Measurements from ENCODE around the gene ASPG. TPM values are rescaled to one million over a fixed set of nuclear protein-coding genes. Genes with fewer than 3 reads are reported as not detected.
A peak's percentile ranks its signal among the peaks of the same experiment; 100 is the strongest.

Gene ASPG
- total RNA-seq, 1 experiment from 2014 or later: not detected

DNA sequence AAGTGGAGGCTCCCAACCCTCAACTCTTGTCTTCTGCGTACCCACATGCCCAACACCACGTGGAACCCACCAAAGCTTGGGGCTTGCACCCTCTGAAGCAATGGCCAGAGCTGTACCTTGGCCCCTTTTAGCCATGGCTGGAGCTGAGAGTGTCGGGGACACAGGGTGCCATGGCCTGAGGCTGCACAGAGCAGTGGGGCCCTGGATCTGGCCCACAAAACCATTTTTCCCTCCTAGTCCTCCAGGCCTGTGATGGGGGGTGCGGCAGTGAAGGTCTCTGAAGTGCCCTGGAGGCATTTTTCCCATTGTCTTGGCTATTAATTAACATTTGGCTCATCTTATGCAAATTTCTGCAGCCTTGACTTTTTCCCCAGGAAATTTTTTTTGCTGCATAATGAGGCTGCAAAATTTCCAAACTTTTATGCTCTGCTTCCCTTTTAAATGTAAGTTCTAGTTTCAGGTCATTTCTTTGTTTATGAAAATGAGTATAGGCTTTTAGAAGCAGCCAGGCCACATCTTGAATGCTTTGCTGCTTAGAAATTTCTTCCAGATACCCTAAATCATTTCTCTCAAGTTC, 18.7 kb upstream of the ASPG start:
- H4K20me1 ChIP-seq (ENCODE audit: insufficient read depth, low read depth, low read length): no peaks in the 10 kb centered on the region
- no peak overlapping the region for H3K4me2 ChIP-seq (ENCODE audit: low read depth, low read length, poor library complexity, severe bottlenecking)
- H3K27ac ChIP-seq (ENCODE audit: low read length): no peak overlapping the region
- H3K36me3 ChIP-seq (ENCODE audit: insufficient read depth, low read length): no peaks in the 10 kb centered on the region
- no peak overlapping the region for H3K4me3 ChIP-seq (ENCODE audit: low read length)
- H2AFZ ChIP-seq (ENCODE audit: low read length): no peak overlapping the region
- H3K9me2 ChIP-seq (replicated peaks; ENCODE audit: insufficient read depth, low read length): no peaks in the 10 kb centered on the region
- no peaks in the 10 kb centered on the region; the same call in 1 of the 2 replicates for H3K9me3 ChIP-seq (ENCODE audit: low read length)
- DNase-seq: no peak
- H3K27me3 ChIP-seq (ENCODE audit: low read length): peaks cover 8% of the 10 kb centered on the region
- H3K79me2 ChIP-seq (ENCODE audit: low read length): no peaks in the 10 kb centered on the region
- H3K4me1 ChIP-seq (ENCODE audit: low read length): peaks cover 4% of the 10 kb centered on the region; the same call in 1 of the 2 replicates
- no peak overlapping the region for H3K9ac ChIP-seq (ENCODE audit: low read length)

DNA sequence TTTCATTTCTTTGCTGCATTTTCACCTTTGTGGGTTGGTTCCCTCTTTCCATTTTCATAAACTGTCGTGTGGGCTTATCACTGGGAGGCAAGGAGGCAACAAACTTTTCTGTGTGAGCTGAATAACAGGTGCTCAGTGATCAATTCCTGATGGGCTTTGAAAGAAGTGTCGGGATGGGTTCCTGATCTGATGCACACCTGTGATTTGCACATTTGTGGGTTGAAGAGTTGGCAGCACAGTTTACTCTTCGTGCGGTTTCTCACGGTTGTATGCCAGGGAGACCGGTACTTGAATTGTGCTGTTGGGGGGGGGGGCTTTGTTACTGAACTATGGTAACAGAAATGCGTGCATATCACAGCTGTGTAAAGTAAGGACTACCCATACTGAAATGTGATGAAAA, 16.0 kb upstream of the ASPG start:
- Histone ChIP-seq H3K9me3 (ENCODE audit: low read length) (peaks cover 11% of the 10 kb centered on the region), H3K9me2 (replicated peaks; ENCODE audit: insufficient read depth, low read length) (no peaks in the 10 kb centered on the region), H3K36me3 (ENCODE audit: insufficient read depth, low read length) (no peaks in the 10 kb centered on the region), H3K4me1 (ENCODE audit: low read length) (no peaks in the 10 kb centered on the region), H3K27me3 (ENCODE audit: low read length) (peaks cover 12% of the 10 kb centered on the region), H3K9ac (ENCODE audit: low read length) (no peak overlapping the region), H4K20me1 (ENCODE audit: insufficient read depth, low read depth, low read length) (no peaks in the 10 kb centered on the region), H3K27ac (ENCODE audit: low read length) (no peak overlapping the region), H2AFZ (ENCODE audit: low read length) (no peak overlapping the region), H3K4me2 (ENCODE audit: low read depth, low read length, poor library complexity, severe bottlenecking) (no peak overlapping the region), H3K79me2 (ENCODE audit: low read length) (no peaks in the 10 kb centered on the region), H3K4me3 (ENCODE audit: low read length) (no peak overlapping the region)
- DNase-seq: no peak

DNA sequence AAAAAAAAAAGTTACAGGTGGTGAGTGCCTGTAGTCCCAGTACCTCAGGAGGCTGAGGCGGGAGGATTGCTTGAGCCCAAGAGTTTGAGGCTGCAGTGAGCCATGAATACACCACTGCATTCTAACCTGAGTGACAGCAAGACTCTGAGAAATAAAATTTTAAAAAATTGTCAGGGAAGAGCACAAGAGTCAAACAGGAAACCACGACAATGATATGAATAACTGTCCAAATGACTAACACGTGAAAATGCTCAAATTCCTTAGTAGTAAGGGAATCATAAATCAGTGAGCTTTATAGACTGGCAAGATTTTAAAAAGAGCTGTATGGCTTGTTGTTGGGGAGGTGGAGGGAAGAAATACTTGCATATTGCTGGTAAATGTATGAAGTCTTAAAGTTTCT, 12.9 kb upstream of the ASPG start:
- Histone ChIP-seq H3K27ac (ENCODE audit: low read length) (no peak overlapping the region), H3K27me3 (ENCODE audit: low read length) (peaks cover 4% of the 10 kb centered on the region; the same call in 1 of the 2 replicates), H3K9ac (ENCODE audit: low read length) (no peak overlapping the region), H3K4me3 (ENCODE audit: low read length) (no peak overlapping the region), H3K79me2 (ENCODE audit: low read length) (no peaks in the 10 kb centered on the region), H3K9me3 (ENCODE audit: low read length) (peaks cover 11% of the 10 kb centered on the region), H4K20me1 (ENCODE audit: insufficient read depth, low read depth, low read length) (no peaks in the 10 kb centered on the region), H3K9me2 (replicated peaks; ENCODE audit: insufficient read depth, low read length) (no peaks in the 10 kb centered on the region), H3K36me3 (ENCODE audit: insufficient read depth, low read length) (no peaks in the 10 kb centered on the region), H3K4me1 (ENCODE audit: low read length) (no peaks in the 10 kb centered on the region), H3K4me2 (ENCODE audit: low read depth, low read length, poor library complexity, severe bottlenecking) (no peak overlapping the region), H2AFZ (ENCODE audit: low read length) (no peak overlapping the region)
- no peak for DNase-seq

DNA sequence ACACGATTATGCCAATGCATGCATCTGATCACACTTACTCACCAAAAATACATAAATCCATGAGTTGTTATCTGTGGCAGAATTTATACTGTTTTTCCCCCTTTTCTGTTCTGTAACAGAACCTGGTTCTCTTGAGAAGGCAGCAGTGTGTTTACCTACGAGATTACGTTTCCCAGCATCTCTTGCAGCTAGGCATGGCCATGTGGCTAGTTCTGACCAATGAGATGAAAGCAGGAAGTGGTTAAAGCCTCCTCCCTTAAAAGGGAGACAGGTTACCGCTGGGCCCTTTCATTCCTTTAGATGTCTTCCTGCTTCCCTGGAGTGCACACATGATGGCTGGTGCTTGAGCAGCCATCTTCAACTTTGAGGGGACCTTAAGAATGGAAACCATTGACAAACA, 11.7 kb upstream of the ASPG start:
- H3K27me3 ChIP-seq (ENCODE audit: low read length): peaks cover 4% of the 10 kb centered on the region; the same call in 1 of the 2 replicates
- no peaks in the 10 kb centered on the region for H3K9me2 ChIP-seq (replicated peaks; ENCODE audit: insufficient read depth, low read length)
- no peak overlapping the region for H2AFZ ChIP-seq (ENCODE audit: low read length)
- H3K4me2 ChIP-seq (ENCODE audit: low read depth, low read length, poor library complexity, severe bottlenecking): no peak overlapping the region
- no peaks in the 10 kb centered on the region for H3K36me3 ChIP-seq (ENCODE audit: insufficient read depth, low read length)
- no peak overlapping the region for H3K9ac ChIP-seq (ENCODE audit: low read length)
- H4K20me1 ChIP-seq (ENCODE audit: insufficient read depth, low read depth, low read length): no peaks in the 10 kb centered on the region
- no peak for DNase-seq
- no peak overlapping the region for H3K27ac ChIP-seq (ENCODE audit: low read length)
- H3K79me2 ChIP-seq (ENCODE audit: low read length): no peaks in the 10 kb centered on the region
- no peak overlapping the region for H3K4me3 ChIP-seq (ENCODE audit: low read length)
- no peaks in the 10 kb centered on the region for H3K4me1 ChIP-seq (ENCODE audit: low read length)
- H3K9me3 ChIP-seq (ENCODE audit: low read length): peaks cover 11% of the 10 kb centered on the region

DNA sequence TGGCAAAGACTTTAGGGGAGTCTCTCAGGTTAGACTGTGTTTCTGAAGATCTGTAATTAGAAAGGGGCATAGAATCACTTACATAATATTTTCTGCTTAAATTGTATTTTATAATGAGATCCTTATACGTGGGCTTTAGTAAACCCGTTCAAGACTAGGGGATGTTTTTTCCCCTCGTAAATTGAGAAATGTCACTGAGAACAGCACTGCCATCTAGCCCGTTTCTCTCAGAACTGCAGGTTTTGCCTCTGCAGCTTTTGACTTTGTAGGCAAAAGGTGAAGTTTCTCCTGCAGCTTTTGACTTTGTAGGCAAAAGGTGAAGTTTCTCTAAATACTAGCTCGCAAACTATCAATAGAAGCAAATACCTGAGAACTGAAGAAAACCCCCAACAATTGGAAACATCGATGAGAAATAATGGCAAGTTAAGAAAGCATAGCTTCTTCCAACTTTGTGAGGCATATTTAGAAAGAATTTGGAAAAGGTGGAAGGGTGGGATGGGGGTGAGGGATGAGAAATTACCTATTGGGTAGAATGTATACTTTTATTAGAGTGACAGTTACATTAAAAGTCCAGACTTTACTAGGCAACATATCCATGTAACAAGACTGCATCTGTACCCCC, 9.9 kb upstream of the ASPG start:
- peak; percentile 60 for DNase-seq
- H3K4me2 ChIP-seq (ENCODE audit: low read depth, low read length, poor library complexity, severe bottlenecking): no peak overlapping the region
- no peak overlapping the region for H3K9ac ChIP-seq (ENCODE audit: low read length)

DNA sequence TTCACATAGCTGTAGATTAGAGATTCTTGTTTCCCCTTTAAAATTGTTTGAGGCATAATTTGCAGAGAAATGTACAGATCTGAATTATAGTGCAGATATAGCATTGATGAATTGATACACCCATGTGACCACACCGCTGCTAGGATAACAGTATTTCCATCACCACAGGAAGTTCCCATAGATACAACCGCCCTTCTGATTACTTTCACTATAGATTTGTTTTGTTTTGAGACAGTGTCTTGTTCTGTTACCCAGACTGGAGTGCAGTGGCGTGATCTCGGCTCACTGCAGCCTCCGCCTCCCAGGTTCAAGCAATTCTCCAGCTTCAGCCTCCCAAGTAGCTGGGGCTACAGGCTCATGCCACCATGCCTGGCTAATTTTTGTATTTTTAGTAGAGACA, 8.8 kb upstream of the ASPG start:
- peaks cover 4% of the 10 kb centered on the region; the same call in 1 of the 2 replicates for H3K27me3 ChIP-seq (ENCODE audit: low read length)
- DNase-seq: no peak
- peaks cover 11% of the 10 kb centered on the region for H3K9me3 ChIP-seq (ENCODE audit: low read length)
- H3K79me2 ChIP-seq (ENCODE audit: low read length): no peaks in the 10 kb centered on the region
- no peak overlapping the region for H3K27ac ChIP-seq (ENCODE audit: low read length)
- H4K20me1 ChIP-seq (ENCODE audit: insufficient read depth, low read depth, low read length): no peaks in the 10 kb centered on the region
- no peak overlapping the region for H2AFZ ChIP-seq (ENCODE audit: low read length)
- H3K9ac ChIP-seq (ENCODE audit: low read length): no peak overlapping the region
- no peaks in the 10 kb centered on the region for H3K9me2 ChIP-seq (replicated peaks; ENCODE audit: insufficient read depth, low read length)
- no peaks in the 10 kb centered on the region for H3K4me1 ChIP-seq (ENCODE audit: low read length)
- no peak overlapping the region for H3K4me2 ChIP-seq (ENCODE audit: low read depth, low read length, poor library complexity, severe bottlenecking)
- no peak overlapping the region for H3K4me3 ChIP-seq (ENCODE audit: low read length)
- no peaks in the 10 kb centered on the region for H3K36me3 ChIP-seq (ENCODE audit: insufficient read depth, low read length)

More for the DNA sequence above, 9.9 kb upstream of the ASPG start:
- H3K9me3 ChIP-seq (ENCODE audit: low read length): peaks cover 11% of the 10 kb centered on the region
- no peaks in the 10 kb centered on the region for H3K36me3 ChIP-seq (ENCODE audit: insufficient read depth, low read length)
- no peaks in the 10 kb centered on the region for H3K79me2 ChIP-seq (ENCODE audit: low read length)
- H3K4me1 ChIP-seq (ENCODE audit: low read length): no peaks in the 10 kb centered on the region
- H3K4me3 ChIP-seq (ENCODE audit: low read length): no peak overlapping the region
- H2AFZ ChIP-seq (ENCODE audit: low read length): no peak overlapping the region
- peaks cover 4% of the 10 kb centered on the region; the same call in 1 of the 2 replicates for H3K27me3 ChIP-seq (ENCODE audit: low read length)
- H4K20me1 ChIP-seq (ENCODE audit: insufficient read depth, low read depth, low read length): no peaks in the 10 kb centered on the region
- H3K9me2 ChIP-seq (replicated peaks; ENCODE audit: insufficient read depth, low read length): no peaks in the 10 kb centered on the region
- no peak overlapping the region for H3K27ac ChIP-seq (ENCODE audit: low read length)

DNA sequence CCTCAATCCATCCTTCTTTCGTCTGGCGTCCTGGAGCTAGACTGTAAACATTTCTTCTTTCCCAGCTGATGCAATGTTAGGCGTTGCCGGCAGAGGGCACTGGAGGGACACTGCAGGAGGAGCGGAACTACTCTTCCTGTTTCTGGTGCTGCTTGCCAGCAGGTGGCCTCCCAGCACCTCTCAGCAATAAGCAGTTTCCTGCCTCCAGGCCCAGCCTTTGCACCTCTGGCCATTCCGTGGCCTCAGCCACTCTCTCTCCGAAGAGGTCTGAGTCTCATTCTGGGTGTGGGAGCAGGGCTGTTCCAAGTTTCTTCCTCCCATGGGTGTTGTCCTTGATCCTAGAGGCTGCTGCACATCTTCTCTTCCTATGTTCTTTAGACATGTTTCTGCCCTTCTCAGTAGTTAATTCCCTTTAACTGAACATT, 7.5 kb upstream of the ASPG start:
- Histone ChIP-seq H4K20me1 (ENCODE audit: insufficient read depth, low read depth, low read length) (no peaks in the 10 kb centered on the region), H3K79me2 (ENCODE audit: low read length) (no peaks in the 10 kb centered on the region), H3K27ac (ENCODE audit: low read length) (no peak overlapping the region), H3K4me3 (ENCODE audit: low read length) (no peak overlapping the region), H3K4me2 (ENCODE audit: low read depth, low read length, poor library complexity, severe bottlenecking) (no peak overlapping the region), H2AFZ (ENCODE audit: low read length) (peak overlapping the region; percentile 15; the same call in 1 of the 2 replicates), H3K9me3 (ENCODE audit: low read length) (peaks cover 7% of the 10 kb centered on the region), H3K9ac (ENCODE audit: low read length) (no peak overlapping the region), H3K27me3 (ENCODE audit: low read length) (peaks cover 4% of the 10 kb centered on the region; the same call in 1 of the 2 replicates), H3K9me2 (replicated peaks; ENCODE audit: insufficient read depth, low read length) (no peaks in the 10 kb centered on the region), H3K36me3 (ENCODE audit: insufficient read depth, low read length) (no peaks in the 10 kb centered on the region), H3K4me1 (ENCODE audit: low read length) (no peaks in the 10 kb centered on the region)
- peak; percentile 97 for DNase-seq

DNA sequence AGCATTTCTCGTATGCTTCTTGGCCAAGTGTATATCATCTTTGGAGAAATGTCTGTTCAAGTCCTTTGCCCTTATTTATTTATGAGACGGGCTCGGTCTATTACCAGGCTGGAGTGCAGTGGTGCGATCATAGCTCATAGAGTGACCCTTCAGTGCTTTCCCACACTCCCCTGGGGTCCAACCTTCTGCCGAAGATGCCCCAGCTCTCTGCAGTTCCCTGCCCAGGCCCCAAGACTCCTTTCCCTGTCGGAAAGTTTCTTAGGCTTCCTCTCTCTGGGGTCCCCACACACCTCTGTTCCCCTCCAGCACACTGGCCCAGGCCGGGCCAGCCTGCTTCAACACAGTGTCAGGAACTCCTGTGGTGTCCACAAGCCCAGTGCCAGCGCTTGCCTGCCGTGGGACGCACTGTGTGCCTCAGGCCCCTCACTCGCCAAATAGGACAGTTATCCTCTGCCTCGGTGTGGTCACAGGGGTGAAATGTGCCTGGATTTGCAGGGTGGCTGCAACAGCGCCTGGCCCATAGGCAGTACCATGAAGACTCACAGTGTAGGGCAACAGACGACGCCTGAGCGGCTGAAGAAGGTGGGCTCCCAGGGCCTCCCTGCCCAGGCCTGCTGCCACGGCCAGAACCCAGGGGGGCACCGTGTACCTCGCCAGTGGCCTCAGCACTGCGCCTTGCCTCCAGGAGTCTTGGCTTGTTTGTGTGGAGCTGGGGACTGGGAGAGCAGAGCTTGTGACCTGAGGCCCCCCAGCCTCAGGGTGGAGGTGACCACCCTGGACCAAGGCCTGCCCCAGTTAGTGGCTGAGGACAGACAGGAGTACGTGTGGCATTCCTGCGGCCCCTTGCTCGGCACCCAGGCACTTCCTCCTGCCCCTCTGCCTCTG, 4.9 kb upstream of the ASPG start:
- H2AFZ ChIP-seq (ENCODE audit: low read length): no peak overlapping the region
- DNase-seq: no peak
- no peaks in the 10 kb centered on the region for H3K9me2 ChIP-seq (replicated peaks; ENCODE audit: insufficient read depth, low read length)
- H3K9ac ChIP-seq (ENCODE audit: low read length): no peak overlapping the region
- H3K27ac ChIP-seq (ENCODE audit: low read length): no peak overlapping the region
- H3K9me3 ChIP-seq (ENCODE audit: low read length): no peaks in the 10 kb centered on the region
- no peaks in the 10 kb centered on the region for H4K20me1 ChIP-seq (ENCODE audit: insufficient read depth, low read depth, low read length)
- H3K4me1 ChIP-seq (ENCODE audit: low read length): no peaks in the 10 kb centered on the region
- H3K36me3 ChIP-seq (ENCODE audit: insufficient read depth, low read length): no peaks in the 10 kb centered on the region
- no peak overlapping the region for H3K4me2 ChIP-seq (ENCODE audit: low read depth, low read length, poor library complexity, severe bottlenecking)
- no peaks in the 10 kb centered on the region for H3K79me2 ChIP-seq (ENCODE audit: low read length)
- H3K4me3 ChIP-seq (ENCODE audit: low read length): no peak overlapping the region
- H3K27me3 ChIP-seq (ENCODE audit: low read length): no peaks in the 10 kb centered on the region
